SHP77 treated with DMSO at 0.1 percent for 48 hours (cell line): ENCODE measurements around the gene NCAPG2.
"Not testable (repeated sequence)": the region's sequence is repeated elsewhere in the genome, so short reads cannot be mapped to it uniquely, and the experiment has no call there.

Experiments
- DNase-seq: peaks from one replicate; lab custom pipeline; 2025; lab: John Stamatoyannopoulos, UW

The NCAPG2 gene

DNA sequence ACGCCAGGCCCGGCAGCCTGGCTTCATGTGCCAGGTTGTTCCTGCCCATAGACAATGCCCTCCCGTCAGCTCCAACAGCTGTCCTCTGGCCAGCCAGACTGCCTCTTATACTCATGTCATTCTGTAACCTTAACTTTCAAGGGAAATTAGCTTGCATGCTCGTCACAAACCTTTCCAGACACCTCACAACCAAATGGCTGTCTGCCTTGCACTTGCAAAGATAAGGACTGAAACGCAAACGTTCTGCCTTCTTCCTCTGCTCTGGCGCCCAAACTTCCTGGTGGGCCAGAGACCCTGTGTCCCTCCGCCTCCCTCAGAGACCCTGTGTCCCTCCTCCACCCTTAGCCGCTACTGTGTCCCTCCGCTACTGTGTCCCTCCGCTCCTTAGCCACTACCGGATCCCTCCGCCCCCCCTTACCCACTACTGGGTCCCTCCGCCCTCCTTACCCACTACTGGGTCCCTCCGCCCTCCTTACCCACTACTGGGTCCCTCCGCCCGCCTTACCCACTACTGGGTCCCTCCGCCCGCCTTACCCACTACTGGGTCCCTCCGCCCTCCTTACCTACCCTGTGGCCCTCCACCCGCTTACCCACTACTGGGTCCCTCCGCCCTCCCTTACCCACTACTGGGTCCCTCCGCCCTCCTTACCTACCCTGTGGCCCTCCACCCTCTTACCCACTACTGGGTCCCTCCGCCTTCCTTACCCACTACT is 37.5 kb downstream of the NCAPG2 start:
- DNase-seq, result not testable (repeated sequence)

DNA sequence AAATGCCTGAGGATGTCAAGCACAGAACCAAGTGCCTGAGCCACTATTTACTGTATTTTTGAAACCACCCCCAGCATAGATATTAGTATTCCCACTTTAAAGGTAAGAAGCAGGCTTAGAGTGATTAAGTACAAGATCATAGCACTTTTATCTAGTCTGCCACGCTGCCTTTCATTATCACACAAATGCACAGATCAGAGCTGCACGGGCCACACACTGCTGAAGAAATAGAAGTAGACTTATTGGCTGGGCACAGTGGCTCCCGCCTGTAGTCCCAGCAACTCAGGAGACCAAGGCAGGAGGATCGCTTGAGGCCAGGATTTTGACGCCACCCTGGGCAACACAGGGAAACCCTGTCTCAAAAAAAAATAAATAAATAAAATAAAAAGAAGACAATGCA is 38.2 kb downstream of the NCAPG2 start:
- DNase-seq, result no peak

- no peak for DNase-seq
Observed at GRCh38 chr7:158664406-158664805, 40.2 kb downstream of the NCAPG2 start.

- no peak for DNase-seq
Observed at GRCh38 chr7:158663428-158663741, 41.2 kb downstream of the NCAPG2 start.

GRCh38 chr7:158662610-158663427 is 41.8 kb downstream of the NCAPG2 start:
- no peak for DNase-seq

DNA sequence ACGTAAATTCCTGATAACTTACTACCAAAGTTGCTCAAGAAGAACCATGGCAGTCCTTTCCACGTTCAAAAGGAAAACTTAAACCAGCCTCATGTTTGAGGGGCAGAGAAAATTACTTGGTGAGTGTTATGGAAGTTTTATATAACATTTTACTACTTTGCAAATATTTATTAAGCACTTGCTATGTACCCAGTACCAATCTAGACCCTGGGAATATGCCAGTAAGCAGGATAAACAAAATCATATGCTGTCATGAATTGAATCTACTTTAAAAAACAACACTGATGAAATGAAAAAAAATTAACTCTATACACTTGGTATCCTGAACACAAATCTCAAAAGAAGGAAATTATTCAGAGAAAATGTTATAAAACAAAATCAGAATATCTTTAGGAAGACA is 46.1 kb downstream of the NCAPG2 start:
- no peak for DNase-seq

- DNase-seq, result no peak
Observed at GRCh38 chr7:158657189-158657746, 47.3 kb downstream of the NCAPG2 start.

- DNase-seq, result no peak
Observed at GRCh38 chr7:158655931-158656441, 48.6 kb downstream of the NCAPG2 start.

- DNase-seq, result no peak
Observed at GRCh38 chr7:158655507-158655906, 49.1 kb downstream of the NCAPG2 start.

DNA sequence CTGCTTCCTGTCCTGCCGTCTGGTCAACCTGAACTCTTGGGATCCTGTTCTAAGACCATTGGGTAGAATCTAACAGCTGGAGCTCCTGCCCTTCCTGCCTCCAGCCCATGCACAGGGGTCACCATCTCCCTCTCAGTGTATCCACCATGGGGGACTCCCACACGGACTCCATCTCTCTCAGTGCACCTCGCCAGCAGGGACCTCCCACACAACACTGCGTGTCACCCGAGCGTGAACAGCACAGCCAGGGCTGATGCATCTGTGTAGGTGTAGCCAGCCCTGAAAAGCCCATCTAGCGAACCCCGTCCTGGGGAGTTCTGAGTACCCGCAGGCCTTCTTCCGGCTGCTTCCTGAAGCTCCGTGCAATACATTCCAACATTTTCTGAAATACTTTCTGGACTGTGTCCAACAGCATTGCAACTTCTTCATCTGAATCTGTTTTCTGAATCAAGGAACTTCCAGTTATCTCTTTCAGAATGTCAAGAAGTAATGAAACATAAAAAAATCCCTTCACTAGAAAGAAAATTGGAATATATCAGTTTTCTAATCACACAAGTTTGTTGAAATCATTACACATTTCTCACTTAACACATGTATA is 52.5 kb downstream of the NCAPG2 start:
- DNase-seq, result no peak

DNA sequence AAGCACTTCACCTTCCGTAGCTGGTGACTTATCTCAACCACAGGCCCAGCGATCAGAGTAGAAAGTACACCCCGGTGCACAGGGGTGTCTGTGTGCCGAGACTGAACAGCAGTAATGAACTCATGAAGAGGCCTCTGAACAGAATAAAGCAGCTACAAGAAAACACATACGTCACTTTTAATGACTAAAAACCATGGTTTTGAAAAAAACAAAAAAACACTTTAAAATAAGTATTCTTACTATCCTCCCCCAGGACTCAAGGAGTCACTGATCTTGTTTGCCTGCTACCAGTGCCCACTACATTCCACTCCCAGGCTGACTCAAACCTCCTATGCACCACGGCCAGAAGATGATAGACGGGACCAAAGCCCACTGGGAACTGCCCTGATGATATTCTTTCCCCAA is 53.8 kb downstream of the NCAPG2 start:
- no peak for DNase-seq

DNA sequence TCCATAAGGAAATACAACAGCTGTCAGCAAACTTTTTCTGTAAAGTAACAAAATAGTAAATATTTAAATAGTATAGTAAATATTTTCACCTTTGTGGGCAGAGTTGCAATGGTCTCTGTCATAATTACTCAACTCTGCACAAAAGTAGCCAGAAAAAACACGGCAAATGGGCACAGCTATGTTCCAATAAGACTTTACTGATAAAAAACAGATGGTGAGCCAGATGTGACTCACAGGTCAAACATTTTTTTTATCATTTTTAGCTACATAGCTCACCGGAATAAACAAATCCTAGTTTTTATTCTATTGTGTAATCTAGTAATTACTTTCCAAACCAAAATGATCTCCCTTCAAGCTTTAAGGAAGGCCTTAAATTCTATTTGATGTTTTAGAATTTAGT is 55.3 kb downstream of the NCAPG2 start:
- no peak for DNase-seq

DNA sequence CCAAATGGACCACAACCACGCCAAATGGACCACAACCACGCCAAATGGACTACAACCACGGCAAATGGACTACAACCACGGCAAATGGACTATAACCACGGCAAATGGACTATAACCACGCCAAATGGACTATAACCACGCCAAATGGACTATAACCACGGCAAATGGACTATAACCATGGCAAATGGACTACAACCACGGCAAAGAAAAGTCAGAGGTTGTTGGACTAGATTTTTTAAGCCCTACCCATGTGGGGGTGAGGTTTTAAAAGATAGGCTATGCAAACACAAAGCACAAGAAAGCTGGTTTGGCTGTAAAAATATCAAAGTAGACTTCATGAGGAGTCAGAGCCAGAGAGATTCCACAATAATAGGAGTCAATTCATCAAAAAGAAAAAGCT is 55.8 kb downstream of the NCAPG2 start:
- no peak for DNase-seq

DNA sequence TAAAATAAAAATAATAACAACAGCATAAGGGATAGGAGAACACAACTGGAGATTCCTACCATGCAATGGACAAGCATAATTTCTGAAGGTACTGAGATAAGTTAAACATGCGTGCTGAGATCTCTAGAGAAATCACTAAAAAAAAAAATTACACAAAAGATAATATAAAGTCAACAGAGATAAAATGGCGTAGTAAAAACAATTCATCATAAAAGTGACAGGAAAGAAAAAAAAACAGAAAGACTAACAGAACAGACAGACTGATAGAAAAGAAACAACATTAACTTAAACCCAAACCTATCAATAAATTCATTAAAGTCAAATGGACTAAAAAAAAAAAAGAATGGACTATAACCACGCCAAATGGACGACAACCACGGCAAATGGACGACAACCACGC is 56.4 kb downstream of the NCAPG2 start:
- DNase-seq, result no peak

GRCh38 chr7:158647475-158647792 is 57.2 kb downstream of the NCAPG2 start:
- no peak for DNase-seq

DNA sequence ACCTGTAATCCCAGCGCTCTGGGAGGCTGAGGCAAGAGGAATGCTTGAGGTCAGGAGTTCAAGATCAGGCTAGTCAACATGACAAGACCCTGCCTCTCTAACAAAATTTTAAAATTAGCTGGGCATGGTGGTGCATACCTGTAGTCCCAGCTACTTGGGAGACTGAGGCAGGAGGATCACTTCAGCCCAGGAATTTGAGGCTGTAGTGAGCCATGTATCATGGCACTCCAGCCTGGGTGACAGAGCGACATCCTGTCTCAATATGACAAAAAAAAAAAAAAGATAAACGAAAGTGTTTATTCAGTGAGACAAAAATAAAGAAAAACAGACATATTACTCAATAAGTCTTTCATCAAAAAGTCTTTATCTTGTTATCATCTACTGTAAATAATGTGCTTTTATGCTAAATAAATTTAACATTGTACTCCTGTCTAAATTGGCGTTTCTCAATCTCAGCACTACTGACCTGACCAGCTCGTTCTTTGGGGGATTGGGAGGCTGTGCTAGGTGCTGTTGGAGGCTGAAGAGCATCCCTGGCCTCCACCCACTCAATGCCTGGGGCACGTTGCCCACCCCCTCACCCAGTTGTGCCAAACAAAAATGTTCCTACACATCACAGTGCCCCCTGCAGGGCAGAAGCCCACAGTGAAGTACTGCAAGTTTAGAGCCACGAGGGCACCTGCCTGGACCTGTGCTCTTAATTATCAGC is 57.7 kb downstream of the NCAPG2 start:
- DNase-seq, result no peak

- DNase-seq, result no peak
Observed at GRCh38 chr7:158645842-158646241, 58.8 kb downstream of the NCAPG2 start.

GRCh38 chr7:158642149-158642548 is 62.5 kb downstream of the NCAPG2 start:
- no peak for DNase-seq

DNA sequence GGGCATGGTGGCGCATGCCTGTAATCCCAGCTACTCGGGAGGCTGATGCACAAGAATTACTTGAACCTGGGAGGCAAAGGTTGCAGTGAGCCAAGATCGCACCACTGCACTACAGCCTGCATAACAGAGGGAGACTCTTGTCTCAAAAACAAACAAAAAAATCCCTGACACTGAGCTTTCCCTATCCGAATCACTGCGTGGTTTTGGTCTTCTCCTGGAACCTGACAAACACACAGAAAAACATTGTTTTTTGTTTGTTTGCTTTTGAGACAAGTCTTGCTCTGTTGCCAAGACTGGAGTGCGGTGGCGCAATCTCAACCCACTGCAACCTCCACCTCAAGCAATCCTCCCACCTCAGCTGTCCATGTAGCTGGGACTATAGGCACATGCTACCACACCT is 66.6 kb downstream of the NCAPG2 start:
- no peak for DNase-seq

- DNase-seq, result no peak
Observed at GRCh38 chr7:158633055-158633956, 71.3 kb downstream of the NCAPG2 start.

- no peak for DNase-seq
Observed at GRCh38 chr7:158631574-158632195, 72.9 kb downstream of the NCAPG2 start.
